Muscle of arm (tissue), 12 donors: ENCODE data around the gene AMZ2. TPM values are rescaled to one million over a fixed set of nuclear protein-coding genes. Genes with fewer than 3 reads are reported as not detected.

Experiments
- DNase-seq: peaks from one replicate; pipeline ENCODE4 v3.0.0-alpha.2; 2013
- polyA plus RNA-seq, 12 donors: library from polyadenylated mRNA; unstranded; fragments of 120-200 nt; gene quantifications; one replicate each; pipeline ENCODE4 v1.2.1, GENCODE V29; 2013; ENCODE audit not compliant: insufficient read length in 12 of 12

Gene AMZ2
- polyA plus RNA-seq, 12 donors, result 52.6 to 87.9 (median 75.1) TPM; not detected in 1

DNA sequence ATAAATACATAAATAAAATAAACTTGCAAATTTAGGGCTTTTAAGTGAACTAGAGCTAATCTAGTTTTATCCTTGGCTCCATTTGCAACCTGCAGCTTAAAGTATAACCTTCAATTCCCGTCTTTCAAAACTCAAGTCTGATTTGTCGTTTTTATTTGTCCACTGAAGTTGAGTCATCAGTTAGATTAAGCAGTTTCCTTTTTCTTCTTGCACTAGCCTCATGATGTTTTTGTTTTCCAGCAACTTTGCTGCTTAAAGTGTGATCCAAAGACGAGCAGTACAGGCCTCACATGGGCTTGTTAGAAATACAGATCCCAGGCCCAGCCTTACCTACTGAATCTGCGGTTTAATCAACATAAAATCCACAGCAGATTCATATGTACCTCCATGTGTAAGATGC is 57.3 kb downstream of the AMZ2 start:
- DNase-seq, result no peak

Other genes starting within 250 kb of the AMZ2 start
- gene KPNA2, start 212.3 kb upstream of the AMZ2 start, polyA plus RNA-seq, result 100 to 1,000 TPM in 1 of 12 donors, 10 to 100 TPM in 10, not detected in 1; 35.8 to 101 (median 69.8) TPM
- 1 to 10 TPM in 3 of 12 donors, under 1 TPM in 7, not detected in 2; 0.41 to 1.5 (median 0.62) TPM for gene SLC16A6, start 43.1 kb downstream of the AMZ2 start, polyA plus RNA-seq
- 1 to 10 TPM in 11 of 12 donors, not detected in 1; 2.7 to 9.6 (median 3.4) TPM for gene ARSG, start 43.5 kb downstream of the AMZ2 start, polyA plus RNA-seq
- 10 to 100 TPM in 11 of 12 donors, not detected in 1; 40.0 to 56.7 (median 45.3) TPM for gene WIPI1, start 209.5 kb downstream of the AMZ2 start, polyA plus RNA-seq